Body of pancreas (tissue), 4 donors: ENCODE data around the gene VWC2L. TPM values are rescaled to one million over a fixed set of nuclear protein-coding genes. Genes with fewer than 3 reads are reported as not detected.

Experiments used
- ATAC-seq: fragments of 150-250 bp; one replicate; pipeline ENCODE4 v1.9.1; 2016
- DNase-seq, 4 donors: peaks; one replicate each; pipeline ENCODE4 v3.0.0-alpha.2; 2019
- H3K27ac ChIP-seq, 4 donors: fragments of 200-600 bp; sonication (generic); 1 replicate in 3 of 4; 2 replicates in 1 of 4; pipeline versions ENCODE4 v1.5.1 to v1.6.1; 2016 to 2019; ENCODE audit warnings: mild to moderate bottlenecking in 1 of 4, mixed read lengths in 1 of 4, moderate library complexity in 1 of 4
- H3K27me3 ChIP-seq, 2 donors: fragments of 200-600 bp; sonication (generic); one replicate each; pipeline ENCODE4 v1.6.0; 2016; ENCODE audit warnings: mild to moderate bottlenecking in 1 of 2
- H3K36me3 ChIP-seq, 2 donors: fragments of 200-600 bp; sonication (generic); replicated peaks in 1 of 2; 2 replicates each; pipeline ENCODE4 v1.5.1; 2016; ENCODE audit warnings: low read depth in 2 of 2; ENCODE audit not compliant: insufficient read depth in 1 of 2
- H3K4me1 ChIP-seq: fragments of 200-600 bp; sonication (generic); one replicate; pipeline ENCODE4 v1.6.0; 2016
- H3K4me3 ChIP-seq, 2 donors: fragments of 200-600 bp; sonication (generic); 1 replicate in 1 of 2; 2 replicates in 1 of 2; pipeline ENCODE4 v1.5.1; 2016 to 2019
- H3K9me3 ChIP-seq, 3 donors: fragments of 200-600 bp; sonication (generic); 1 replicate in 2 of 3; 2 replicates in 1 of 3; pipeline ENCODE4 v1.5.1; 2016
- POLR2A ChIP-seq, 3 donors: fragments of 450-650 bp; IDR thresholded peaks; one replicate each; pipeline ENCODE4 v1.6.1; 2016; ENCODE audit warnings: antibody characterized with exemption in 3 of 3, mild to moderate bottlenecking in 2 of 3
- WGBS, 2 donors: methylation state at CpG; one replicate each; pipeline ENCODE4 v1.1.5; 2017; 5-methylcytosine and 5-hydroxymethylcytosine counted together
- intact Hi-C: fragments of 100-400 bp; cut with DNase I; formaldehyde crosslinking; loops from one replicate; pipeline ENCODE4 v1.15.1; 2023
- total RNA-seq, 2 donors: library from RNA; depleted of rRNA; stranded (reverse); fragments of >200 nt; gene quantifications; one replicate each; pipeline ENCODE4 v1.1.0, GENCODE V29; 2016
- TF ChIP-seq, protein P1 (sequence below), 7 experiments: fragments of 450-650 bp in 4 of 7; fragments of 200-600 bp in 3 of 7; sonication (generic) in 3 of 7; IDR thresholded peaks; one replicate each; pipeline ENCODE4 v1.5.1; 2016 to 2019; ENCODE audit warnings: antibody characterized with exemption in 7 of 7

VWC2L gene
- total RNA-seq, 2 donors from 2014 or later: not detected

DNA sequence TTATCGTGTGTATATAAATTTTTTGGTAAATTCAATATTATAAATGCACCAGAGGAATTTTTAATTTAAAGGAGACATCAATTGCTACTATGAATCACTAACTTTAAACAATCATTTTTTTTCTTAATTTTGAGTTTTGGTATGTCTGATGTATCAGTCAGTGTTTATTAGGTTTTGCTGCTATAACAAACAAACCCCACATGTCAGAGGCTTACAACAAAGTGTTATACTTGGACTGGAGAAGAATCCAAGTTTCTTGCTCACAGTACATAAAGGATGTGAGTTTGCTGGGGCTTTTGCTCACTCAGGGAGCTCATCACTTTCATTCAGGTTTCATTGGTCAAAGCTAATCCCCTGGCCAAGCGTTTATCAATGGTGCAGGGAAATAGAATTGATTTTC is 81.8 kb downstream of the VWC2L start:
- no peak for TF ChIP-seq POLR2A (IDR thresholded peaks at IDR 0.05)
- TF ChIP-seq, protein P1, sequence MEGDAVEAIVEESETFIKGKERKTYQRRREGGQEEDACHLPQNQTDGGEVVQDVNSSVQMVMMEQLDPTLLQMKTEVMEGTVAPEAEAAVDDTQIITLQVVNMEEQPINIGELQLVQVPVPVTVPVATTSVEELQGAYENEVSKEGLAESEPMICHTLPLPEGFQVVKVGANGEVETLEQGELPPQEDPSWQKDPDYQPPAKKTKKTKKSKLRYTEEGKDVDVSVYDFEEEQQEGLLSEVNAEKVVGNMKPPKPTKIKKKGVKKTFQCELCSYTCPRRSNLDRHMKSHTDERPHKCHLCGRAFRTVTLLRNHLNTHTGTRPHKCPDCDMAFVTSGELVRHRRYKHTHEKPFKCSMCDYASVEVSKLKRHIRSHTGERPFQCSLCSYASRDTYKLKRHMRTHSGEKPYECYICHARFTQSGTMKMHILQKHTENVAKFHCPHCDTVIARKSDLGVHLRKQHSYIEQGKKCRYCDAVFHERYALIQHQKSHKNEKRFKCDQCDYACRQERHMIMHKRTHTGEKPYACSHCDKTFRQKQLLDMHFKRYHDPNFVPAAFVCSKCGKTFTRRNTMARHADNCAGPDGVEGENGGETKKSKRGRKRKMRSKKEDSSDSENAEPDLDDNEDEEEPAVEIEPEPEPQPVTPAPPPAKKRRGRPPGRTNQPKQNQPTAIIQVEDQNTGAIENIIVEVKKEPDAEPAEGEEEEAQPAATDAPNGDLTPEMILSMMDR (IDR thresholded peaks at IDR 0.05): no peak
- no peaks in the 10 kb centered on the region for H3K27me3 ChIP-seq
- no peak overlapping the region for H3K4me3 ChIP-seq
- no peaks in the 10 kb centered on the region for H3K36me3 ChIP-seq
- H3K4me1 ChIP-seq: no peaks in the 10 kb centered on the region
- no peak for DNase-seq
- intact Hi-C loops: no loop called here
- H3K9me3 ChIP-seq: no peaks in the 10 kb centered on the region
- no peak overlapping the region for H3K27ac ChIP-seq
- ATAC-seq: no peak
- WGBS, 2 donors: 50 to 68% methylated on average over 2 of the region's 2 CpGs

DNA sequence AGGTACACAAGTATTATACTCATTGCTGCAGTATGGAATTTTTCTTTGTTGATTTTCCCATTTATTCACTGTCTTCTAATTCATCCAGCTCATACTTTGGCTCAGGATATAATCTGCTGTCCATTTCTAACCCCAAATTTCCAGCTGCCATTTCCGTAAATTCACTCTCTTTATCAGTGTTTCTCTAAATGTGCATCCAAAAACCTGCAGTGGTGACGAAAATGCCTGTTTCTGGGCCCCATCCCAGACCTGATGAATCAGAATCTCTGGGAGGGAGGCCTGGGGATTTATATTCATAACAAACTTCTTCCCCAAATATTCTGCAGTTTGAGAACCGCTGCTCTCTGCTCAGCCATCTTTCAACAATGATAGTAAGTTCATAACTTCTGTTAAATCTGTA is 86.6 kb downstream of the VWC2L start:
- TF ChIP-seq, protein P1 (IDR thresholded peaks at IDR 0.05): no peak
- TF ChIP-seq POLR2A (IDR thresholded peaks at IDR 0.05): no peak
- no peaks in the 10 kb centered on the region for H3K9me3 ChIP-seq
- no peak for DNase-seq
- no peak for ATAC-seq
- intact Hi-C loops: no loop called here
- H3K27me3 ChIP-seq: no peaks in the 10 kb centered on the region
- WGBS, 2 donors: 60 to 68% methylated on average over 3 of the region's 3 CpGs
- no peaks in the 10 kb centered on the region for H3K4me1 ChIP-seq
- H3K36me3 ChIP-seq: no peaks in the 10 kb centered on the region
- no peak overlapping the region for H3K4me3 ChIP-seq
- H3K27ac ChIP-seq: no peak overlapping the region

DNA sequence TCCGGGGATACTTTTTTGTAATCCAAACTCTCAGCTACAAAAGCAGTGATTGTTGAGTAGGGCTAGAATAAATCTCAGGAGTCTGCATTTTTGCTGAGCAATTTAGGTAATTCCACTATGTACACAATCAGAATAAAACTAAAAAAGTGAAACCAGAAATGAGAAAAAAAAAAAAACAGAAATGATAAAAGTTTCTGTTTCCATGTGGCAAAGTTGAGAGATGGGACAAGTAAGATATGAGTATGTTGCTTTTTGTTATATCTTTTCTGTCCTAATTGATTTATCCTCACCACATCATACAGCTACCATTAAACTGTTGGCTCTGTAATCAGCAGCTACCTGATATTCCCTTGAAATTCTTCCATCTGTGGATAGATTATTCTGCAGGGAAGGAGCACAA is 92.7 kb downstream of the VWC2L start:
- no peak for ATAC-seq
- Histone ChIP-seq H3K4me3 (no peak overlapping the region), H3K27me3 (no peaks in the 10 kb centered on the region), H3K27ac (no peak overlapping the region), H3K36me3 (no peaks in the 10 kb centered on the region), H3K9me3 (no peaks in the 10 kb centered on the region), H3K4me1 (no peaks in the 10 kb centered on the region)
- TF ChIP-seq POLR2A (IDR thresholded peaks at IDR 0.05): no peak
- TF ChIP-seq, protein P1 (IDR thresholded peaks at IDR 0.05): no peak
- WGBS, 2 donors: 57 to 58% methylated on average over 1 of the region's 1 CpG
- DNase-seq: no peak
- intact Hi-C loops: no loop called here

DNA sequence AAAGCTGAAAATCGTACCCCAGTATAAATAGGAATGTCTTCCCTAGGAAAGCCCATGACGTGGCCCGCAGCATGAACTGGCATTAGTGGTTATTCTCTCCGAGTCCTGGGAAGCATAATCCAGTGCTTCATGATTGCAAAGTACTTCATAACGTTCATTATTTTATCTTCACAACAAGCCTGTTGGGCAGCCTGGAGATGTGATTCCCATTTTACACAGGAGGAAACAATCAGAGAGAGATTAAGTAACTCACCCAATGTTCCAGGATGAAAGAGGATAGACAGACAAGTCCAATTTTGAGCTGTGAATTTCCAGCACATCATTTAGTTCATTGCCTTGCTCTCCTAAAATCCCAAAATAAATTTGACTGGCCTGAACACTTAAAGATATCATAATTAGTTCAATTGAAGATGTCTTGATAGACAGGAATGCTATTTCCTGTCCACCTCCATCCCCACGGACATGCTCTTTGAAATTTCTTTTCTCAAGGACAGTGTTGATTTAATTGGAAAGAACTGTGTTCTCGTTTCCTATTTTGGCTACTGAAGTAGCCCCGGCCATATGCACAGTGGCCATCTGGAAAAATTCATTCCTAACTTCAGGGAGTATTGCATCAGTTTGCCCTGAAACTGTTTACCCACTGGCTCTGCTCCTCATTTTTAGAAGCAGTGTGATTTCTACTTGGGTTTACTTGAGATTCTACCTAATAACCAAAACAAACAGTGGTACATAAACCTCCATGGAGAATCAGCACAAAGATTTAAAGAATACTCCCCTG is 93.9 kb downstream of the VWC2L start:
- no peak for DNase-seq
- Histone ChIP-seq H3K36me3 (no peaks in the 10 kb centered on the region), H3K9me3 (no peaks in the 10 kb centered on the region), H3K27me3 (no peaks in the 10 kb centered on the region), H3K4me1 (no peaks in the 10 kb centered on the region), H3K4me3 (no peak overlapping the region), H3K27ac (no peak overlapping the region)
- intact Hi-C loops: no loop called here
- WGBS, 2 donors: 49 to 58% methylated on average over 8 of the region's 8 CpGs
- TF ChIP-seq POLR2A (IDR thresholded peaks at IDR 0.05): no peak
- TF ChIP-seq, protein P1 (IDR thresholded peaks at IDR 0.05): no peak
- ATAC-seq: no peak

DNA sequence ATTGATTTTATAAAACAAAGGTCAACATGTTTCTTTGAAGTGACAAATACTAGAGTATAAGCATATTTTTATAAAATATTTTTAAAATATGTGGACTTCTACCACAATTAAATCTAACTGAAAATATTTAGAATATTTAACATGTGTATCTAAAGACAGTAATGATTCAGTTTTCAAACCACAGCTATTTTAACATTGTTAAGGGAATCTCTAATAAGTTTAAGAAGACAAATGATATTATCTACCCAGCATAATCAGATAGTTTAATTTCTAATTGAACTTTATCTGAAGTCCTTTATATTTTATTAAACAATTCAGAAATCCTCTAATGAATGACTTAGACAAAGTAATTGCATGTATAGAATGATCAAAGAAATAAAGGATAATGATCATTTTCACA is 96.2 kb downstream of the VWC2L start:
- no peaks in the 10 kb centered on the region for H3K27me3 ChIP-seq
- DNase-seq: no peak
- H3K9me3 ChIP-seq: no peaks in the 10 kb centered on the region
- no peak overlapping the region for H3K27ac ChIP-seq
- intact Hi-C loops: no loop called here
- ATAC-seq: no peak
- TF ChIP-seq, protein P1 (IDR thresholded peaks at IDR 0.05): no peak
- no peak for TF ChIP-seq POLR2A (IDR thresholded peaks at IDR 0.05)
- no peak overlapping the region for H3K4me3 ChIP-seq
- H3K4me1 ChIP-seq: no peaks in the 10 kb centered on the region
- no peaks in the 10 kb centered on the region for H3K36me3 ChIP-seq
